Lower lobe of right lung (tissue), 2 donors: Measurements from ENCODE around the gene C2CD3. TPM values are rescaled to one million over a fixed set of nuclear protein-coding genes. Genes with fewer than 3 reads are reported as not detected.

Experiments
- ATAC-seq, 2 donors: fragments of 200-7000 bp; cut with Tn5 transposase; one replicate each; pipeline ENCODE4 v1.9.1; 2020 to 2022; ENCODE audit warnings: mild to moderate bottlenecking in 2 of 2, moderate library complexity in 2 of 2
- DNase-seq: peaks from one replicate; pipeline ENCODE4 v3.0.0-alpha.2; 2020
- H3K27ac ChIP-seq: fragments of 200-600 bp; one replicate; pipeline ENCODE4 v1.8.0; 2022
- H3K27me3 ChIP-seq: fragments of 200-600 bp; one replicate; pipeline ENCODE4 v1.8.0; 2022; ENCODE audit warnings: low read depth
- H3K36me3 ChIP-seq: fragments of 200-600 bp; one replicate; pipeline ENCODE4 v1.8.0; 2022; ENCODE audit warnings: mild to moderate bottlenecking
- H3K4me1 ChIP-seq: fragments of 200-600 bp; one replicate; pipeline ENCODE4 v1.8.0; 2022
- H3K4me3 ChIP-seq: fragments of 200-600 bp; one replicate; pipeline ENCODE4 v1.8.0; 2022; ENCODE audit warnings: mild to moderate bottlenecking
- H3K9me3 ChIP-seq: fragments of 200-600 bp; one replicate; pipeline ENCODE4 v1.8.0; 2022
- CTCF ChIP-seq: fragments of 200-600 bp; IDR thresholded peaks from one replicate; pipeline ENCODE4 v1.8.0; 2022; ENCODE audit warnings: antibody characterized with exemption, mild to moderate bottlenecking
- intact Hi-C: fragments of 100-400 bp; cut with DNase I; formaldehyde crosslinking; loops from one replicate; pipeline ENCODE4 v1.11.0; 2022
- total RNA-seq: library from RNA; stranded (reverse); fragmentation: NEBNext Ultra II Directional; extraction: Animal tissue kit (Norgen Biotek cat#: 25700); gene quantifications from one replicate; pipeline ENCODE4 v1.2.1, GENCODE V29; 2021
- donor health status: DM: no; HTN: yes; CAD: no; lungs with severe emphysema.

Gene C2CD3
- total RNA-seq, 1 donor from 2014 or later: 31.0 TPM

- no peaks in the 10 kb centered on the region for H3K27me3 ChIP-seq
- no peaks in the 10 kb centered on the region for H3K9me3 ChIP-seq
- no peak overlapping the region for H3K4me3 ChIP-seq
- peak in 1 of 2 donors; percentile 1 for ATAC-seq
- DNase-seq: no peak
- peak overlapping the region; percentile 87 for H3K27ac ChIP-seq
- intact Hi-C loops: no loop called here
- no peak for TF ChIP-seq CTCF
- H3K36me3 ChIP-seq: peaks cover 6% of the 10 kb centered on the region
- H3K4me1 ChIP-seq: peaks cover 60% of the 10 kb centered on the region
Measured at GRCh38 chr11:74020539-74020938, 150.3 kb downstream of the C2CD3 start.

- no peak for DNase-seq
- ATAC-seq: no peak
- Histone ChIP-seq H3K4me1 (peaks cover 54% of the 10 kb centered on the region), H3K27me3 (no peaks in the 10 kb centered on the region), H3K9me3 (no peaks in the 10 kb centered on the region), H3K4me3 (no peak overlapping the region), H3K27ac (peak overlapping the region; percentile 87), H3K36me3 (peaks cover 6% of the 10 kb centered on the region)
- TF ChIP-seq CTCF: no peak
- intact Hi-C loops: no loop called here
Measured at GRCh38 chr11:74019860-74020259, 150.9 kb downstream of the C2CD3 start.

- Histone ChIP-seq H3K27me3 (no peaks in the 10 kb centered on the region), H3K27ac (peak overlapping the region; percentile 87), H3K4me1 (peaks cover 48% of the 10 kb centered on the region), H3K36me3 (peaks cover 6% of the 10 kb centered on the region), H3K4me3 (no peak overlapping the region), H3K9me3 (no peaks in the 10 kb centered on the region)
- ATAC-seq: peak in 1 of 2 donors; percentile 3
- TF ChIP-seq CTCF: no peak
- intact Hi-C loops: no loop called here
- no peak for DNase-seq
Measured at GRCh38 chr11:74019104-74019738, 151.6 kb downstream of the C2CD3 start.

- no peak for TF ChIP-seq CTCF
- Histone ChIP-seq H3K27ac (peak overlapping the region; percentile 87), H3K27me3 (no peaks in the 10 kb centered on the region), H3K36me3 (peaks cover 10% of the 10 kb centered on the region), H3K9me3 (no peaks in the 10 kb centered on the region), H3K4me3 (no peak overlapping the region), H3K4me1 (peaks cover 40% of the 10 kb centered on the region)
- intact Hi-C loops: no loop called here
- peak; percentile 93 to 94 for ATAC-seq
- peak; percentile 94 for DNase-seq
Measured at GRCh38 chr11:74018331-74019005, 152.3 kb downstream of the C2CD3 start.

GRCh38 chr11:74017631-74018030, 153.2 kb downstream of the C2CD3 start:
- no peak overlapping the region for H3K4me3 ChIP-seq
- peaks cover 36% of the 10 kb centered on the region for H3K4me1 ChIP-seq
- no peak for ATAC-seq
- H3K27me3 ChIP-seq: no peaks in the 10 kb centered on the region
- peaks cover 17% of the 10 kb centered on the region for H3K36me3 ChIP-seq
- intact Hi-C loops: no loop called here
- no peak for DNase-seq
- H3K9me3 ChIP-seq: no peaks in the 10 kb centered on the region
- peak overlapping the region; percentile 87 for H3K27ac ChIP-seq
- no peak for TF ChIP-seq CTCF
